Glomerular endothelial cell (primary cell): ENCODE data around the gene SEBOX. TPM values are rescaled to one million over a fixed set of nuclear protein-coding genes. Genes with fewer than 3 reads are reported as not detected.

Experiments
- DNase-seq: peaks from one replicate; pipeline ENCODE4 v3.0.0-alpha.2; 2011; ENCODE audit warnings: low read depth, low spot score; ENCODE audit errors: extremely low read depth
- total RNA-seq: library from RNA; depleted of rRNA; stranded (reverse); fragments of >200 nt; gene quantifications from 2 replicates; pipeline ENCODE4 v1.2.3, GENCODE V29; 2015

SEBOX gene
- total RNA-seq, 1 donor from 2014 or later, result not detected

DNA sequence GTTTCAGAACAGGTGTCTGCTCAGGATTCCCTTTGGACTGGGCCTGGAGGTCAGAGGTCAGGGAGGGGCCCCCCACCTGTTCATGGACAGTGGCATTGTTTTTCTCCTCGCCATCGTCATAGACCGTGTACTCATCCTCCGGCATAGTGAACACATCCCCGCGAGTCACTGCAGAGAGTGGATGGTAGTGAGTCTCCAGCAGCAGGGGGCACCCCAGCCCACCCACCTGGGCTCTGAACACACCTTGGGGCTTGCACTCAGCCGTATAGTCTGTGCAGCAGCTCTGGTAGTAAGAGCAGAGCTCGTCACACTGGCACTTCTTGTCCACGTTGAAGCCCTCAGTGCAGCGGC, 4.7 kb upstream of the SEBOX start:
- DNase-seq, result no peak

DNA sequence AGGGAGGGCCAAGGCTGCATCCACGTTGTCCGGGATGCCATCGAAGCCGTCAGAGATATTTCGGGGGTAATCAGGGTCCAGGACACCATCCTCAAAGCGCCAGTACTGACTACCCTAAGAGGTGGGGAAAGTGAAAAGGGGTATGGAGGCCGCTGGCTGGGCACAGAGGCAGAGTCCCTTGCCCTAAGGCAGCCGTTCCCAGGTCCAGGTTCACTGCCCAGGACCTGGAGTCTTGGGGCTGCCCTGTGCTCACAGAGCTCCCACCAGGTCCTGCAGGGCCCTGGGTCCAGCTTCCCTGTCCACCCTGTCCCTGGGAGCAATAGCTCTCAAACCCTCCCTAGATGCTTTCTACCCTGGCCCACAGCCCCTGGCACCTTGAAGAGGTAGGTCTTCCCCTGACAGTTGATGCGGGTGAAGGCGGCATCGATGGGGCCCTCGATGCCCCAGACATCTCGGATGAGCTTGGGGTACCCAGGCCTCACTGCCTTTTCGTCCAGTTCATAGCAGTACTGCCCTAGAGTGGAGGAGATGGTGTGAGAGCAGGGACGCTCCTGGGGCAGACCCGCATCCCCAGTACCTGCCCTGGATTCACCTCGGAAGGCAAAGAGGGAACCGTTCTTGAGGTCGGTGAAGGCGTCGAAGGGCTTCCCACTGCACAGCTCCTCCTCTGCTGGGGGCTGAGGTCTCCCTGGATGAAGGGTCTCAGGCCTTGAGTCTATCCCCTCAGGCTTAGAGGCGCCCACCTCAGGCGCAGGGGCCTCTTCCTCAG, 4.1 kb upstream of the SEBOX start:
- no peak for DNase-seq

DNA sequence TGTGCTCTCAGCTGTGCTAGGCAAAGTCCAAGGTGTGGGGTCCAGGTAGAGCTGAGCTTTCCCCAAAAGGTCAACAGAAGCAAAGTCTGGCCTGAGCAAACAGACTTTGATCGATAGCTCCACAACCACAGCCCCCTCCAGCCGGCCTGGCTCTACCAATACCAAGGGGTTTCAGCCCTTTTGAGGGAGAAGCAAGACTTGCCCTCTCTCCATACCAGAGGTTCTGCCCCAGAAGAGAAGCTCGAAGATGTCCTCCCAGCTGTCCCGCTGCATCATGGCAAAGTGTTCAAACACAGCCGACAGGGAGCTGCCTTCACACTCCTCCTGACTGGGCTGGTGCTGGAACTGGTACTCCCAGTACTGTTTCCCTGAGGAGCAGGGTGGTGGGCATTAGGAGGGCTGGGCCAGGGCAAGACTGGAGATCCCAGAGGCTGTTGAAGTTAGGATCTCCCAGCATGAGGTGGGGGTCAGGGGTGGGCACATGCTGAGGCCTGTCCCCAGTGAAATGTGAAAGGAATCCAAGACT, 3.4 kb upstream of the SEBOX start:
- no peak for DNase-seq

DNA sequence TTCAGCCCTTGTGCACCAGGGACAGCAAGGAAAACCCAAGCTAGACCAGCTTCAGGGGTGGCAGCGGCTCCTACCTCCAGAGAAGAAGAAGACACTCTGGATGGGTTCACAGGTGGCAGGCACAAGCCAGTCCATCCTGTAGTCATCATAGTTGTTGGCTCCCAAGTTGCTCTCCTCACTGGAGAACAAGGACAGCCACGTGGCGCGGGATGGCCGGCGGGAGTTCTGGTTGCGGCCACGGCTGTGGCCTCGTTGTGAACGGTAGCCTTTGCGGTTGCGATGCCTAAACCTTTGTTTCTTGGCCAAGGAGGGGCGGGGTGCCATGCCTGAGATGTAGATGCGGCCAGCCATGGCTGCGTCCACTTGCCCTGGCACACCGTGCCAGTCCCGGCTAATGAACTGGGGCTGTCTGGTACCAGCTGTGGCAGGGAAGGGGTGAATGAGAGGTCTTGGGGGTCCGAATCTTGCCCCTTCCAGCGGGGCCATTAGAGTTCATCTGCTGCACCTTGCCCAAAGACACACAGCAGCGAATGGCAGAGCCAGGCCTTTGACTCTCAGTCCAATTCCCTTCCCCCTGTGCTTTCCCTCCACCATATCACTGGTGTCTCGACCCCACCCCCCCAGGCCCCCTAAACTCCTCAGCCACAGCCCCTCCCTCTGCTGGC, 2.8 kb upstream of the SEBOX start:
- no peak for DNase-seq

DNA sequence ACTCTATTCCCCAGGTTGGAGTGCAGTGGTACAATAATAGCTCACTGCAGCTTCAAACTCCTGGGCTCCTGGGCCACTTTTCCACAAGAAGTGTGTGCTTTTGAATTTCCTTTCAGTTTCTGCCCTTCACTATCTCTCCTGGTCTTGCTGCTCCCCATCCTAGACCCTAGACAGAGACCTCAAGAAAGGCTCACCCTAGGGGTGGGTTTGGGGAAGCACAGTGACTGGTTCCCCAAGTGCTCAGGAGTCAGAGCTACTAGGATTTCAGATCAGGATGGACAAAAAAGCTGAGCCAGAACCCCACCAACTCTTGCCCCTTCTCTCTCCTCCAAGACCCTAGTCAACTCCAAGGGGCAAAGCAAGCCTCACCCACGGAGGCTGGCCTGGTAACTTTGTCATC, 1.6 kb upstream of the SEBOX start:
- DNase-seq, result no peak

DNA sequence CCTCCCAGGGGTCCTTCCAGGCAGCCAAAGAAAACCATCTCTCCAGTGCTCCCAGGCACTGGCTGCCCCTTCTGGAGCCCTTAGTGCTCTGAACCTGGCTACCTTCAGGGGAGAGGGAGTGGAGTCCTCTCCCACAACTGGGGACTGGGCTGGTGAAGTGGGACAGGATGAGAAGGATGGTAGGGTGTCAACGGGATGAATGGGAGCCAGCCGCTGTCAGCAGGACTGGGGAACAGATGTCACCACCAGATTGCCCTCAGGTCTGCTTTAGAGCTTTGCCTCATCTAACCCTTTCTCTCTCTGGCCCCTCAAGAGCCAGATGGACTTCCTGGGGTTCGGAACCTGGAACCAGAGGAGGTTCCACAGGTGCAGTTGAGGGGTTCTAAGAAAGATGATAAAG, 488 bp upstream of the SEBOX start:
- DNase-seq, result no peak

DNA sequence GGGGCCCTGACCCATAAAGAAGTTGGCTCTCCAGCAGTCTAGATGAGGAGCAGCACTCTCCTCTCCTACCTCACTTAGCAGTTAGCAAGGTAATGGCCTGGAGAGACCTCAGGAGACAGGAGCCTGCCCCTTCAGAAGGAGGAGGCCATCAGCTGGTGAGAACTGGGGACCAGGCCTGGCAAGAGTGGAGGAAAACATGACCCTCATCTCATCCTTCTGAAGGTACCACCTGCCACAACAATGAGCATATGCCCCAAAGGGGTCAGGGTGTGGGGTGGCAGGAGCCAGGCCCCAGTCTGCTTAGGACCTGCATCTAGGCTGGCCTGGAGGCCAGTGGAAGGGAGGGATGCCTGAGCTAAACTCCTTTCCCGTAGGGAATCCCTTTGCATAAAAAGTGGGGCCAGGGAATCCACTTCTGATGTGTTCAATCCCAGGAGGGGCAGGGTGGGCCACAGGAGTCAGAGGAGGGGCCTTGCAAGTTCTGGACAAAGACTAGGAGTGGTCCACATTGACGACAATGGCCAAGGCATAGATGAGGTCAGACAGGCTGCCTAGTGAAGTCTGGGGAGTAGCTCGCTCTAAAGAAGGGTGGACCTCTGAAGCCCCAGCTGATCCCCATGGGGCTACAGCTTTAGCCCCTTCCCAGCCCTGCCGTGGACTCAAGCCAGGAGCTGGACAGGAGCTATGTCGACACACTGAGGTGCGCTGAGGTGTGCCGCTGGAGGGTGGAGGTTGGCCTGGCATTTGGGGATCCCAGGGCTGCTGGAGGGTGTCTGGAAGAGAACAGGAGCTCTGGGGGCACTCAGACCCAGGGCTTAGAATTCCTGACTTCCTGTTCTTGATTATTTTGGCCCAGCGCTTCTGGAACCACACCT, 986 bp downstream of the SEBOX start:
- DNase-seq, result no peak

DNA sequence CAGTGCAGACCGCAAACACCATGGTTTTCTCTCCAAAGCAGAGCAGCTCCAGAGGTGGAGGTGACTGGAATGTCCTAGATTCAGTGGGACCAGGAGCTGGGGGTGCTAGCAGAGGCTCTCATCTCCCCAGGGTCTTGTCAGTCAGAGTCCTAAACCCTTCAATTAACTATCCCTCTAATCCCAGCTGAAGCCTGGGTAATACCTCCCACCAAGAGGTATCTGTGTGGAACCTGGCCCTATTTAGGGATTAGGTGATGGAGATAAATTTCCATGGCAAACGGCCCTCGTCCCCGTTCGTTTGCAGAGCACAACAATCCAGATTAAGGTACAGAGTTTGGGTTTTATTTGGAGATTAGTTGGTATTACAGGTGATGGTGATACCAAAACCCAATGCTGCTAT, 1.8 kb downstream of the SEBOX start:
- DNase-seq, result no peak

DNA sequence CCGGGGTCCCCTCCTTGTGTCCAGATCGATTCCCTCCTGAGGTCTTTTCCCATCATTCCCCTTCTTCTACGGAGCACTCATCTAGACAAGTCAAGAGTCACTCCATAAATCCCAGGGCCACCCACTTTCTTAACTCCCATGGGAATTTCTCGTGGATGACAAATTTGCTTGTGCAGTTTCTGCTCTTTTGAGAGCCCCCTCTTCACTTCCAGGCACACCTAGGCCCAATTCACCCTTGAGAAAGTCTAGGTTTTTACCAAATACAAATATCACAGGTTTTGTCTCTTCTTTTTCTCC, 7.2 kb downstream of the SEBOX start:
- DNase-seq, result no peak

DNA sequence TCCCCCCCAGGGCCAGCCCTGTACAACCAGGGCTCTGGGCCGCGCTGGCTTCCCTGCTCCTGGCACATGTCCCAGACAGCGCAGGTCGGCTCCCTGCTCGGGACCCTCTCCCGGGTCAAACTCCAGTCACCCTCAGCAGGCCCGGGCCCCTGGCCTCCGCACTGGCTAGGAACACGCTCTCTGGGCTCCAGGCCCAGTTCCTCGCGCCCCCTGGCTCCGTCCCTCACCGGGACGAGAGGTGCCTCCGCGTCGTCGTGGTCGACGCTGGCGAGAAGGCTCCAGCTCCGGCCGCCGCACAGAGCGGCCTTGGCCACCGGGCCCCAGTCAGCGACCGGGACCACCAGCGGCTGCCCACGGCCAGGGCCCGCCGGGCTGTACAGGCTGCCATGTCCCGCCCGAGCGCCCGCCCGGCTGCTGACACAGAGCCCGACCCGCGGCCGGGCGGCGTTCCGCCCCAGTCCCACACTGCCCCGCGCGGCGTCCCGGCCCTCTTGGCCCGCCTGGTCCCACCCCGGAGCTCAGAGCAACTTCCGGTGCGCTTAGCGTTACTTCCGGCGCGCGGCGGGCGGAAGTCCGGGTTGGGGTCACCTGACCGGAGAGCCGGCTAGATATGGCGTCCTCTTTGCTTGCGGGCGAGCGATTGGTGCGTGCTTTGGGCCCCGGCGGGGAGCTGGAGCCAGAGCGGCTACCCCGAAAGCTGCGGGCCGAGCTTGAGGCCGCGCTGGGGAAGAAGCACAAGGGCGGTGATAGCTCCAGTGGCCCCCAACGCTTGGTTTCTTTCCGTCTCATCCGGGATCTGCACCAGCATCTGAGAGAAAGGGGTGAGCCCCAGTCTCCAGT, 7.7 kb downstream of the SEBOX start, which contains the start of gene POLDIP2:
POLDIP2 (minus strand) TSS at position 467 of the 840 bp plus-strand sequence; CDS start at position 388, 79 bp downstream.
- DNase-seq, result no peak

DNA sequence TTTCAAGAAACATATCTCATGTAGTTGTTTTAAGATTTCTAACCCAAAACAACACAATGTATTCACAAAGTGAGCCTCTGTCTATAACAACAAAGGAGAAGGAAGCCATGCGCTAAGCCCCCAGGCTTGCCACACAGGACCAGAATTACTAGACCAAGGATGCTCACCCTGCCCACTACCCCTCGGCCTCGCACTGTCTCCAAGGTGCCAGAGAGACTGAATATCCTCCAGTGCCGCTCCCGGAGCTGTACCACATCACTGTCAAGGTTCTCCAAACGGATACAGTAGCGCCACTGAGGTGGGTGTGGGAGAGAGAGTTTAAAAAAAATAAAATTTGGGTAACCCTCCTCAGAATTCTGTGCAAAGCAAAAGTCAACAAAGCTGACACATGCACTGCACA, 14.7 kb downstream of the SEBOX start:
- no peak for DNase-seq

DNA sequence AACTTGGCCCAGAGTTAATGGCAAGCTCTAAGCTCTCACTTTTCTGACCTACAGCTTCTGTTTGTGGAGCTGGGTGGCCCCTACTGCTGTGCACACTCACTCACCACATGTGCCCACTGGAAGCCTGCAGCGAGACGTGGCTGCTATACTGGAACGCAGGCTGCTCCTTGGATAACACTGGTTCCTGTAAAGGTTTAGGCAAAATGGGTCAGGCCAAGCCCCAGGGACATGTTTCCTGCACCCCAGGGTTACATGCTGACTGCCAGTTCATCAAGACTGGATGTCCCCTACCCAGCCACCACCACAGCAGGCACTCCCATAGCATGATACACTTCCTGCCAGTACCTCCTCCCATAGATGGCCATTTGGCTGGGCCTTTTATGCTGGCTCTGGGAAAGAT, 16.0 kb downstream of the SEBOX start:
- no peak for DNase-seq

DNA sequence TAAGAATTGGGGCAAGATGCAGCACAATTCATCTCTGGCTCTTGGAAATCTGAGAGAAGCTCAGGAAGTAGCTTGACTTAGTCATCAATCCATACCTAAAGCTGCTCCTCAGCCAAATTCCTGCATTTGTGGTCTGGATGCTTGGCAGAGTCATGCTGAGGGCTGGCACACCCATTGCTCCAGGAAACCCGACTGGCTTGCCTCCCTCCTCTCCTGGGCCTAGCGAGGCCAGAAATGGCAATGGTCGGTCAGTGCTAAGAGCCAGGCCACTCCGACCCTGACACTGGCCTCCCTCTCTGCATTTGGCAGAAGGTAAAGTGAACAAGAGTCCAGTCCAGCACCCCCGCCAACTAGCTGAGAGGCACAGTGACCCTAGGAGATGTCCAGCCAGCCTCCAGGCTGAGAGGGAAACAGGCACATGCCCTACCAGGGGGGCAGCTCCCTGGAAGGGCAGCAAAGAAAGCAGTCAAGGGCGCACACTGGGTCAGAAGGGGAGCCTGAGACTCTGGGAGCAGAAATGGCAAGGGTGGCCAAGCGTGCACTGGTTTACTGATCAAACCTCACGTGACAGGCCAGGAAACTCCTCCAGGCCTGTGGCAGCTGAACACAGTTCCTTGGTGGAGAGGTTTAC, 17.6 kb downstream of the SEBOX start:
- DNase-seq, result no peak

DNA sequence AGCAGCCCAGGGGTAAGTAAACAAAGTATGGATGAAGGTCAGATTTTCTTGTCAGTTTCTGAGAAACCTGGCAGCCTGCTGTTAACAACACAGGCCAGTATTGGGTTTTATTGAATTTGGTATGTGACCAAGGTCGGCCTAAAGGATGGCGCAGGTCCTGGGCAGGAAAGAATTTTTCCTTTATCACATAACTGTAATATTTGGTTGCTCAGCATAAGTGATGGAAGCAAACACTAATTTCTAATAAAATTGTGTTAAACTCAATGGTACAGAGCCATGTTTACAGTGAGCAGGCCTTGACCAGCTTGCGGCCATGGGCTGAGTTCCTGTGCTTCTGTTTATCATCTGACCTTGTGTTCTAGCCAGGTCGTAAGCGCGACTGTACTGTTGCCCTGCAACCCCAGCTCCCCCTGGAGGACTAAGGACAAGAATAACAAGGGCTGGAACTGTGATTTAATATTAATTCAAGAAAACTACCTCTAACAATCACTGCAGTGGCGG, 18.2 kb downstream of the SEBOX start:
- DNase-seq, result no peak

DNA sequence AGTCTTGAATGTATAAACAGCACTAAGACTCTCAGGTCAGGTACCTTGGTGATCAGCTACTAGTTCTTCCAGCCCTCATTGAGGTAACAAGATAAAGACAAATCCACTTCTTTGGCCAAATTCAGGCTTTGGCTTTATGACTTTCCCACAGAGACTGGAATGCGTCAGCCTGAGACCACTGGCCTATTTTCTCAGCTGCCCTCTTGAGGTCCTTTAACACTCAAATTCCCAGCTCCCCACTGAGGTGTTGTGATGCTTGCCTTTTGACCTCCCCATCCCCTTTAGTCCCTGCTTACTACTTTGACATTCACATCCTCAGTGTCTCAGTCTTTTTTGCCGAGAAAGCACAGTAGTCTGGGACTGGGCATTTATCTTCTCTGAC, 18.8 kb downstream of the SEBOX start:
- DNase-seq, result no peak

DNA sequence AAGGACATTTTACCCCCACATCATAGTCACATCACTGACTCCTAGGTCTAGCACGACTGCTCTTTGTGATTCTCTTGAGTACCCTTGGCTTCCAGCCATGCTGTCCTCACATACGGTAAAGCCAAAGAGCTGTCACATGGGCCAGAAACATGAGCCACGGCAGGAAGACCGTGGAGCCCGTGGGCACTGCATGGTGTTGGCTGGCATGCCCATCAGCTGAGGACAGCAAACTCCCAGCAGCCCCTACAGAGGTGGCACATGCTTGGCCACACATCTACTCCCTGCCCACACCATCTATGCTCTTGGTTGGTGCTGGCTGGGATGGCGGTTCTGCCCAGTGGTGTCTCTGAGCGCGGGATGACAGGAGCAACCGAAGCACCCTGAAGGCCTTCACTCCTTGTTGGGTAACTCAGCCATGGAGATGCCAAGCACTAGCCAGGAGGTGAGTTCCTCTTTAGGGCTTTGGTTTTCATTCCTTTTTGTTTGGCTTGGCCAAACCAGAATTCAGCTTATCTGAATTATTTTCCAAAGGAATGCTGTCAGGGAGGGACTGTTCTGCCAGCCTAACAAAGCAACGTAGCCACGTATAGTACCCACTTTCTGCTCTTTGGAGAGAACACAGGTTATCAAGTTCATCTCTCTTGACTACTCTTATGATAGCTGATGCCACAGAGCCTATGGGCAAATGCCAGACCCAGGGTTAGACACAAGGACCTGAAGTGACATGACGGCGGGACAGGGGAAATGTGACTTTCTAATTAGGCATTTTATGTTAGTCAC, 19.4 kb downstream of the SEBOX start:
- DNase-seq, result no peak

DNA sequence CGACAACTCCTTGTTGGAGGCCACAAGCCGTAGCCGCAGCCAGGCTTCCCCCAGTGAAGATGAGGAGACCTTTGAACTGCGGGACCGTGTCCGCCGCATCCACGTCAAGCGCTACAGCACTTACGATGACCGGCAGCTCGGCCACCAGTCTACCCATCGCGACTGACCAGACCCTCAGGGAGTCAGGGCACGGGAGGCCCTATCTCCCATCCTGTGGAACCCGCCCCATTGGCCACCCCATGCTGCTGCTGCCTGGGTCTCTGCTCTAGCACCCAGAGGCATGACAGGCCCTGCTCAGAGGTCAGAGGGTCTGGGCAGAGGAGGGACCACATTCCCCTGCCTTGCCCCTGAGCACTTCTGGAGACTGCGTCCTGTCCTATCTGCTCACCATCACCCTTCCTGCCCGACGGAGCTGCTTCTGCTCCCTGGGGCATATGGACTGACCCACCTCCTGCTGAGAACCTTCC, 20.5 kb downstream of the SEBOX start:
- no peak for DNase-seq

DNA sequence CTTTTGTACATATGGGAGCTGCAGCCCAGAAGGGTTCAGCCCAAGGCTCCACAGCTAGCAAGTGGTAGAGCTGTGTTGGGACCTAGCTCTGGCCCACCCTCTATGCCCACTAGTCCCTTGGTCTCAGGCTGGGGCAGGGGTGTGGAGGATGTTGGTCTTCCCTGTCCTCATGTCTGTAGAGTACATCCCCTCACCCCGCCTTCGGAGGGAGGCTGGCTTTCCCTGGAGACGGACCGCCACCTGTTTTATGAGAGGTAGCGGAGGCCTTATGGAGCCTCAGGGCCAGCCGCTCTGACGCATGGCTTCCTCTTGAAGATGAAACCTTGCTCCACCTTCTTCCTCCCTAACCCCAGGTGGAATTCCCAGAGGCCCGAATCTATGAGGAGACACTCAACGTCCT, 21.0 kb downstream of the SEBOX start:
- no peak for DNase-seq

DNA sequence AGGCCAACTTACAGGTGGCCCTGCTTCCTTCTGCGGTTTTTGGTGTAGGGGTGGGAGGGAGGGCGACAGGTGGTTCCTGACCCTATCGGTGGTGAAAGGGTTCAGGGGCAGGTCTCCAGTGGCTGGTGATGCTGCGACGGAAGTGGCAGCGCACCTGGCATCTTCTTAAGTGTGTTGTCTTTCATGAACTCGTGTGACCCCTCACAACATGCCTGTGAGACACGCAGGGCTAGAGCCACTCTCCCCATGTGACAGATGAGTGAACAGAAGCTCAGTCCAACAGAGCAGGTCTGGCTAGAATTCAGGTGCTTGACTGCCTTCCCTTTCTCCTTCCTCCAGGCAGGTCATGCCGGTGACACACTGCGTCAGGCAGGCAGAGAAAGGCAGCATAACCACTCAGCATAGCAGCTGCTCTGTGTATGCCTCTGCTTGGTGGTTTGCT, 21.5 kb downstream of the SEBOX start:
- no peak for DNase-seq
